ENCODE data around the gene TAF5L.
"Not testable (repeated sequence)": the region's sequence is repeated elsewhere in the genome, so short reads cannot be mapped to it uniquely, and the experiment has no call there.

The TAF5L gene

DNA sequence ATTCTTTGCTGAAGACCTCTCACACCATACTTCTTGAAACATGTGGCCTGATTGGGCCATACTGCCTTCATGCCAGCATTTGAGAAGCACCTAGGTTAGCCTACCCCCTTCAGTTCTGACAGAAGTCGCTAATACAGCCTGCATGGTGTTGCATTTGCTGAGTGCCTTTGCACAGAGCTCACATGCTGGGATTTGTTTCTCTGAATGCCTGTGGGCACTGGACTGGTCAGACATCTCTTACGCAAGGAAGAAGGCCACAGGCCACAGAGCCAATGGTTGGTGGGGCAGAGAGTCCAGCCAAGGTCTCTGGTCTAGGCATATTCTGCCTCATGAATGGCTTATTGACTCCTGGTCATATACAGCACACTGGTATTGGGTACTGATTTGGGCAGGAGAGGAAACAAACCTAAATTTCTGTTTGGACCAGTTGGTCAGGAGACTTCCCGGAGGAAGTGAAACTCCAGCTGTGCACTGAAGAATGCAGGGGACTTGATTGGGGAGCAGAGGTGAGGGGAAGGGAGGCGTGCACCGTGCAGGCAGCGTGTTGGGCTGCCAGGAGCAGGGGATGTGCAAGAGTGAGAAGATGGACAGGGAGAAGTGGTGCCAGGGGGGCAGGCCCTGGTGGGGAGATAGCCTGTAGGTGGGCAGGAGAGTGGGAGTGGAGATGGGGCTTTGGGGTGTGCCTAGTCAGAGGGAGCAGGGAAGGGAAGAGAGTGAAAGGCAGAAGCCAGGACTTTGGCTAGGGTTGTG lies 18.2 kb upstream of the TAF5L start:
- no peak overlapping the region for H3K4me3 ChIP-seq (ENCODE audit: low read depth, low read length)
- no peak for DNase-seq (ENCODE audit: low read depth)

DNA sequence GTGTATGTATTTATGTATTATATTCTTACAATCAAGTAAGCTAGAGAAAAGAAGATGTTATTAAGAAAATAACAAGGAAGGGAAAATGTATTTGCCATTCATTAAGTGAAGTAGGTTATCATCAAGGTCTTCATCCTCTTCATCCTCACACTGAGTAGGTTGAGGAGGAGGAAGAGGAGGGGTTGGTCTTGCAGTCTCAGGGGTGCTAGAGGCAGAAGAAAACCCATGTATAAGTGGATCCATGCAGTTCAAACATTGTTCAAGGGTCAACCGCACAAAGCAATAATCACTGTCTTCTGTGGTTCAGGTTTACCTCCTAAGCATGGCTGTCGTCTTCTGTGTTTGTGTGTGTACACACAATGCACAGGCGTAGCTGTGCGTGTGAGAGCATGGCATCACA lies 17.0 kb upstream of the TAF5L start:
- no peak for DNase-seq (ENCODE audit: low read depth)
- H3K4me3 ChIP-seq (ENCODE audit: low read depth, low read length), result no peak overlapping the region

DNA sequence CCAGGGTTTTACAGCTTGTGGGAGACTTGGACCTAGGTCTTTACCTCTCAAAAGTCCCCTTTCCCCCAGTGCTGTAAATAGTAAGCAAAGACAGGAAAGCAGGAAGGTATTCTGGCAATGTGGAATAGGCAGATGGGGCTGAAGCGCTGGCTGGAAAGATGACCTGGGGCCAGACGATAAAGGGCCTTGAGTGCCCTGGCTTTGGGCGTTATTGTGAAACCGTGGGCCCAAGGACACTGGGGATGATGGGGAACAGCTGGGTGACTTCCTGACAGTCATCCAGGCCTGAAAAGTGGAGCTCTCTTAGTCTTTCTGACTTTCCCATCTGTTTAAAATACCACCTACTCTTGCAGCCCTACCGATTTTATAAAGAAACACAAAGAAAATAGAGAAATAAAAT lies 16.5 kb upstream of the TAF5L start:
- no peak overlapping the region for H3K4me3 ChIP-seq (ENCODE audit: low read depth, low read length)
- no peak for DNase-seq (ENCODE audit: low read depth)

- DNase-seq (ENCODE audit: low read depth), result no peak
- H3K4me3 ChIP-seq (ENCODE audit: low read depth, low read length), result no peak overlapping the region
Measured at GRCh38 chr1:229641306-229641705, 15.4 kb upstream of the TAF5L start.

- no peak overlapping the region for H3K4me3 ChIP-seq (ENCODE audit: low read depth, low read length)
Measured at GRCh38 chr1:229640455-229640854, 14.5 kb upstream of the TAF5L start.

GRCh38 chr1:229637746-229638145 lies 11.8 kb upstream of the TAF5L start:
- DNase-seq (ENCODE audit: low read depth), result no peak
- no peak overlapping the region for H3K4me3 ChIP-seq (ENCODE audit: low read depth, low read length)

More at GRCh38 chr1:229640455-229640854, 14.5 kb upstream of the TAF5L start:
- DNase-seq (ENCODE audit: low read depth), result no peak

- no peak for DNase-seq (ENCODE audit: low read depth)
- H3K4me3 ChIP-seq (ENCODE audit: low read depth, low read length), result no peak overlapping the region
Measured at GRCh38 chr1:229636042-229636441, 10.1 kb upstream of the TAF5L start.

- DNase-seq (ENCODE audit: low read depth), result no peak
- no peak overlapping the region for H3K4me3 ChIP-seq (ENCODE audit: low read depth, low read length)
Measured at GRCh38 chr1:229631966-229632365, 6.0 kb upstream of the TAF5L start.

DNA sequence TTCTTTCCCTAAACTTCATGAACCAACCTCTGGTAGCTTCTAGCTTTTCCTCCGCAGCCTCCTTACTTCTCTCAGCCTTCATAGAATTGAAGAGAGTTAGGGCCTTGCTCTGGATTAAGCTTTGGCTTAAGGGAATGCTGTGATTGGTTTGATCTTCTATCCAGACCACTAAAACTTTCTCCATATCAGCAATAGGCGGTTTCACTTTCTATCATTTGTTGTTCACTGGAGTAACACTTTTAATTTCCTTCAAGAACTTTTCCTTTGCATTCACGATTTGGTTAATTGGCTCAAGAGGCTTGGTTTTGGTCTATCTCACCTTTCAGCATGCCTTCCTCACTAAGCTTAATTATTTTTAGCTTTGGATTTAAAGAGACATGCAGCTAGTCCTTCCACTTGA lies 5.2 kb upstream of the TAF5L start:
- no peak overlapping the region for H3K4me3 ChIP-seq (ENCODE audit: low read depth, low read length)
- no peak for DNase-seq (ENCODE audit: low read depth)

GRCh38 chr1:229629261-229629660 lies 3.3 kb upstream of the TAF5L start:
- H3K4me3 ChIP-seq (ENCODE audit: low read depth, low read length), result no peak overlapping the region
- no peak for DNase-seq (ENCODE audit: low read depth)

DNA sequence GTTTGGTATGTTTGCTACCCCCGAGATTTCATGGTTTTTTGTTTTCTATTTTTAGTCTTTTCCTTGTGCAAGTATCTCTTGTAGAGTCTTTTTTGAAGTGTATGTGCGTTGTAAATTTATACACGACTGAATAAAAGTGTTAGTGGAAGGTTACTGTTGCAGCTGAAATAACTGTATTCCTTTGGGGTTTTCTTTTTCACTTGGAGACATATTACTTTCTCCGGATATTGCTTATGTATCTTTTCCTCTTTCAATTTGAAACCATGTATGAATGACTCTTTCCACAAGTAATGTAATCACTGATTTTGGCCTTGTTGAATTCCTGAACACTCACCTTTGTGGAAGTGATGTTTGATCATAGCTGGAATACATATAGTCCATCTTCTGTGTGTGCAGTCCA lies 1.1 kb upstream of the TAF5L start:
- H3K4me3 ChIP-seq (ENCODE audit: low read depth, low read length), result peak overlapping the region; percentile 90
- no peak for DNase-seq (ENCODE audit: low read depth)

DNA sequence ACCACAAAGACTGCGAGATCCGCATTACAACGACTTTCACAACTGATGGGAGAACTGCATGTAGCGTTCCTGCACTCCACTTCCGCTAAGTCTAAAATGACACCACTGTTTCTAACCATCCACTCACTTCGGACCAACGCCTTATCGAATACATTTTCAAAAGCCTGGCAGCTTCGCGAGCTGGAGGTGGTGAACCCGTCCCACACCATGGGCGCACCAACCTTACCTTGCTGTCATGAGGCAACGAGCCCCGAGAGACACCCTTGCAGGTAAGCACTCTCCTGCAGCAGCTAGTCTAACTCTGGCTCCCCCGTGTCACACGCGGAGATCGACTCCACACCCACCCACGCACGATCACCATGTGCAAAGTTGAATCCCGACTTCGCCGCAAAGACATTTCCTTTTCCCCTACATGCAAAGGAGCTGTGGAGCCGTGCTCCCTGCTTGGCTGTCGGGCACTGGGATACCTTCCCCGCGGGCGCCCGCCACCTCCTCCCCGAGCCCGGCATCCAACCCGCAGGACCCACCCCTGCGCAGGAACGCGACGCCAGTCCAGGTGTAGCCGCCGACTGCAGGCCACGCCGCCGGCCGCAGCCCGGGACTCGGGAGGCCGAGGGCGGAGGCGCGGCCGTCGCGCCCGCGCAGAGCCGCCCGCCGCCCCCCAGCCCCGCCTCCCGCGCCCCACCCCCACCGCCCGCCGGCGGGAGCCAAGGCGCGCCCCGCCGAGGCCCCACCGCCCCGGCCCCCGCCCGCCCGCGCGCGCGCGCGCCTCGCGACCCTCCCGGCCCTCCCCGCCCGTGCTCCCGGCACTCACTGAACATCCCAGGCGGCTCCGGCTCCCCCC lies 629 bp downstream of the TAF5L start:
- no peak for DNase-seq (ENCODE audit: low read depth)
- peak overlapping the region; percentile 90 for H3K4me3 ChIP-seq (ENCODE audit: low read depth, low read length)

DNA sequence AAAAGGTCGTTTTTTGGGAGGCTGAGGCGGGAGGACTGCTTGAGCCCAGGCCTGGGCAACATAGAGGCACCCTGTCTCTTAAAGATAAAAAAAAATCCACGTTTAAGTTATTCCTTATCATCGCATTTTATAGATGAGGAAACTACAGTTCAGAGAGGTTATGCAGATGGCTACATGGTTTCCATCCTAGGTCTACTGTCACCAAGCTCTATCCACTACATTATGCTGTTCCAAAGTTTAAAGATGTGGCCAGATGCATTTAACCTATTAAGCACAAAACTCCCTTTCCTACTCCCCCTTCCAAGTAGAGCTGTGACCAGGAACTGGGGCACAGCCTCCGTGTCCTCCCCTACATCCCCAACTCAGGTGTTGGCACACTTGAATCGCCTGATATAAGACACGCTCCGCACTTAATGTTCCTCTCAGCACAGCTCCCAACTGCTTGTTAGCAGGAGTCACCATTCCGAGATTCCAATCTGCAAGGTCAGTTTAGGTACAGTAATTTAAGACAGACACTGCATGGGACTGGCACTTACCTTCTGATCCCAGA lies 1.3 kb downstream of the TAF5L start:
- no peak for DNase-seq (ENCODE audit: low read depth)
- peak overlapping the region; percentile 90 for H3K4me3 ChIP-seq (ENCODE audit: low read depth, low read length)

- DNase-seq (ENCODE audit: low read depth), result no peak
- no peak overlapping the region for H3K4me3 ChIP-seq (ENCODE audit: low read depth, low read length)
Measured at GRCh38 chr1:229623838-229624237, 2.1 kb downstream of the TAF5L start.

DNA sequence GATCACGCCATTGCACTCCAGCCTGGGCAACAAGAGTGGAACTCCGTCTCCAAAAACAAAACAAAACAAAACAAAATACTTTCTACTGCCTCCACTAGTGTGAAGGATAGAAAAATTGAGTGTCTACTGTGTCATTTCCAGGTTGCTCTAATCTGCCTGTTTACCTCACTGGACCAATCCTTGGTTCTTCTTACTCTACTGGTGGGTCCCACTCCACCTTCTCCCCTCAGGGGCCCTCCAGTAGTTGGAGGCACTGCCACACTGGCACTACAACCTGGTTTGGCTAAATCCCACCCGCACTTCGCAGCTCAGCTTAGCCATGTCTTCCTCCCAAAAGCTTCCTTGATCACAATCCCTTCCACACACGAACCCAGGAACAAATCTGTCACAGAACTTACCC lies 2.7 kb downstream of the TAF5L start:
- H3K4me3 ChIP-seq (ENCODE audit: low read depth, low read length), result no peak overlapping the region
- DNase-seq (ENCODE audit: low read depth), result no peak

- H3K4me3 ChIP-seq (ENCODE audit: low read depth, low read length); DNase-seq (ENCODE audit: low read depth): not testable (repeated sequence)
Measured at GRCh38 chr1:229622641-229623120, 3.2 kb downstream of the TAF5L start.

DNA sequence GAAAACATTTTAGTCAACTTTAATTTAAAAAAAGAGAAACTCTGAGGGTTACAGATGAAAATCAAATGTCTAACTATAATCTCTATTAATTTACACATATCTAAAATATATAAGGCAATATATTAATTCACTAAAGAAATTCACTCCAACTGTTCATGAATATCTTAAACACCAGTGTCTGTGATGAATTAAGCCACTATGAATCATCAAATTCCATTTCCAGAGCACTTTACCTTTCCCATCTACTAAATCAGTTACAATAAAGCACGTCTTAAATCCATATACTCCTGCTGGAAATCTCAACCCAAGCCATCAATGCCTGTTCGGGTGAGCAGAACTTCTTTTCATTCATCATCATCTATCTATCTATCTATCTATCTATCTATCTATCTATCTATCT lies 4.3 kb downstream of the TAF5L start:
- no peak overlapping the region for H3K4me3 ChIP-seq (ENCODE audit: low read depth, low read length)
- DNase-seq (ENCODE audit: low read depth), result no peak

DNA sequence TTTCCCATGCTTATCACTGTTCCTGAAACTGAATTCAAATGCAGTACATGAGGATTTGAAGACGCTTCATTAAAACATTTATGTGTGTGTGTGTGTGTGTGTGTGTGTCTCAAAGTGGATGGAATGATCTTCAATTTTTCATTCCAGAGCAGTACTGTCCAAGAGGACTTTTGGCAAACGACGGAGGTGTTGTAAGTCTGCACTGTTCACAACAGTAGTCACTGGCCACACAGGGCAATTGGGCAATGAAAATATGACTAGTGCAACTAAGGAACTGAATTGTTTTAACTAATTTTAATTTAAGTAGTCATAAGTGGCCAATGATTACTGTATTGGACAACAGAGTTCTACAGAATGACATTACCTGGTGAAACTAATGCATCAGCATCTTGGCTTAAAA lies 5.0 kb downstream of the TAF5L start:
- no peak overlapping the region for H3K4me3 ChIP-seq (ENCODE audit: low read depth, low read length)
- DNase-seq (ENCODE audit: low read depth), result no peak

GRCh38 chr1:229619614-229620013 lies 6.3 kb downstream of the TAF5L start:
- H3K4me3 ChIP-seq (ENCODE audit: low read depth, low read length), result no peak overlapping the region
- no peak for DNase-seq (ENCODE audit: low read depth)

GRCh38 chr1:229619002-229619401 lies 6.9 kb downstream of the TAF5L start:
- no peak overlapping the region for H3K4me3 ChIP-seq (ENCODE audit: low read depth, low read length)
- DNase-seq (ENCODE audit: low read depth), result no peak

Measured in skeletal muscle cell (primary cell).